ENCODE data around the gene TACR2.

TACR2 gene

DNA sequence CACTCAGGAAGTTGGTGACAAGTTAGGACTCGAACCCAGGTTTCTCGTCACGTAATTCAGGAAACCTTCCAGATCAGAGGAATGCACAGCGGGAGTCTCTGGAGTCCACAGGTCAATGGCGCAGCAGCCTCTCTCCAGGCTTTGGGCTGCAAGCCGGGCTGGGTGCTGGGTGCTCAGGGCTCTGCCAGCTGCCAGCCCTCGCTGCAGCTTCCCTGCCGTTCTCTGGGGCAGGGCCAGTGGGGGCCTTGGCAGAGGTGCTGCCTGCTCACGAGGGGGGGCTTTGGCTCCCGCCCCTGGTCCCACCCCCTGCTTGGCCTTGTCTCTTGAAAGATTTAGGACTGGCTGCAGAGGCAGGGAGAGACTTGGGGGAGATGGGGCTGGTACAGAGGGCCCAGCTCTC, at the start of gene TACR2:
TACR2 (minus strand) TSS at position 224 of the 400 bp plus-strand sequence. CDS start 595 bp downstream, outside the sequence.
- no peak for DNase-seq

- no peak for DNase-seq
Measured at GRCh38 chr10:69466158-69466490, 49.4 kb upstream of the TACR2 start.

GRCh38 chr10:69465457-69466157, 48.9 kb upstream of the TACR2 start:
- DNase-seq, result no peak

- peak in 1 of 2 experiments; percentile 14 for DNase-seq
Measured at GRCh38 chr10:69464801-69465401, 48.2 kb upstream of the TACR2 start.

DNA sequence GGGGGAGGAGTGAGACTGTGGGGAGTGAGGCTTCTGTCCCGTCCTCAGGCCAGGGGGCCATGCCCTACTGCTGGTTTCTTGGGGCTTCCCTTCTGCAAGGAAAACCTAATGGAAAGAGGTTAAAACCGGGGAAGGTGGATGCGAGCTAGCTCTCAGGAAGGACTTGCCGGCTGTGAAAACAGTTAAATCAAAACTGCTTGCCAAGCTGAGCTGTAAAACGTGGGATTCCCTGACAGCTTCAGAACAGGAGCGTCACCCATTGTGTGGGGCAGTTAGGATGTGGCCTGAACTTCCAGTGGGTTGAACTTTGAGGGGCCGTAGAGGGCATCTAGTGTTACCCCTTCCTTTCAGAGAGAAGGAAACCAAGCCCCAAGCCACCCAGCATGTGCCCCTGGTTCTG, 47.7 kb upstream of the TACR2 start:
- DNase-seq, result no peak

GRCh38 chr10:69463886-69464285, 47.2 kb upstream of the TACR2 start:
- DNase-seq, result no peak

DNA sequence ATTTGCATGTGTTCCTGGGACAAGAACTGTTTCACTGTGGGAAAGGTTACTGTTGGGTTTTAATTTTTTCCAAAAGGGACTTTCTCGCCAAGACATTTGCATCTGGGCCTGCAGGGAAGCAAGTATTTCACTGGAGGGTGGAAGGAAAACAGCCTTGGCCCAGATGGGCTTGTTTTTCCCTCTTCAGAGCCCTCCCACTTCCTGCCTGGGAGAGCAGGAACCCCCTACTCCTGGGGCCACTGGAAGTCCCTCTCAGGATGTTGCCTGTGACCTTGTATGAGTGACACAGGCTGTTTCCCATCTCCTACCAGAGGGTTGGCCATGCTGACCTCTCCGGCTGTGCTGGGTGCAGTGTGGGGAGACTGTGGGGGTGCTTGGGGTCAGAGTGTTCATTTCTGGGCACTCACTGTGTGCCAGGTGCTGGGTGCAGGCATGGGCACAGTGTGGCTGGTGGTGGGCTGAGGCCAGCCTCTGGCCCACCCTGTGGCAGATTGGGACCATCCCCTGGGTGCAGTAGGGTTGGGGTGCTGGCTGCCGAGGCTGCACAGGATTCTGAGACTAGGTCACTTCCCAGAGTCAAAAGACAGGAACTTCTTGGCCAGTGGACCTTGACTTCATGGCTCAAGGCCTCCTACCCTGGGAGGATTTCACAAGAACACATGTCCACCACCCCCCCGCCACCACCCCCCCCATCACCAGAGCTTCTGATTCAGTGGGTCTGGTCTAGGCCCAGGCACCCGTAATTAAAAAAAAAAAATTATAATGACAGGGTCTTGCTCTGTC, 44.7 kb upstream of the TACR2 start:
- DNase-seq, result no peak

- no peak for DNase-seq
Measured at GRCh38 chr10:69460576-69461242, 44.0 kb upstream of the TACR2 start.

GRCh38 chr10:69459893-69460575, 43.3 kb upstream of the TACR2 start:
- no peak for DNase-seq

GRCh38 chr10:69459101-69459790, 42.5 kb upstream of the TACR2 start:
- no peak for DNase-seq

DNA sequence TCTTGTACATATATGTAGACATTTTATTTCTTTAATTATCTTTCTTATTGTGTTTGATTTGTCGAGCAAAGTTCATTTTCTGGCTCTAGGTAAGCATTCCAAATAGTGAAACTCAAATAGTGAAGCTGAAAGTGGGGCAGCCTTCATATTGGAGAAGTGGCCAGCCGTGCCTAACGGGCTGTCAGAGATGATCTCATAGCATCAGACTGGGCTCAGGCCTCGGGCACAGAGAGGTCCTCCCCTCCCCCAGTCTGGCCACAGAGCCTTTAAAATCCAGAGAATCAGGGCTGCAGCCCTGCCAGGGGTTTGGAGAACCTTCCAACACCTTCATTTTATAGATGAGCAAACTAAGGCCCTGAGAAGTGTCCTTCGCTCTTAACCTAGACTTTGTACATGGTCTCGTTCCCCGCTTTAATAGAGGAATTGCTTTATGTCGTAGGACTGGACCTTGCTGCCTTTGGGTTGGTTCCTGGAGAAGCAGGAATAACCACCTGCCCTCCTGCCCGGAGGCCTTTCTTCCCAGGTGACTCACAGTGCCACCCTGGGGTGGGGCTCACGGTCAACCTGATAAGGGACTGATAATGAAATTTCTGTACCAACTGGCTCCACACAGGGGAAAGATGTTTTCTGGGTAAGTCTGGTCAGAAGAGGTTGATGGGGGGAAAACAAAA, 41.8 kb upstream of the TACR2 start:
- no peak for DNase-seq

DNA sequence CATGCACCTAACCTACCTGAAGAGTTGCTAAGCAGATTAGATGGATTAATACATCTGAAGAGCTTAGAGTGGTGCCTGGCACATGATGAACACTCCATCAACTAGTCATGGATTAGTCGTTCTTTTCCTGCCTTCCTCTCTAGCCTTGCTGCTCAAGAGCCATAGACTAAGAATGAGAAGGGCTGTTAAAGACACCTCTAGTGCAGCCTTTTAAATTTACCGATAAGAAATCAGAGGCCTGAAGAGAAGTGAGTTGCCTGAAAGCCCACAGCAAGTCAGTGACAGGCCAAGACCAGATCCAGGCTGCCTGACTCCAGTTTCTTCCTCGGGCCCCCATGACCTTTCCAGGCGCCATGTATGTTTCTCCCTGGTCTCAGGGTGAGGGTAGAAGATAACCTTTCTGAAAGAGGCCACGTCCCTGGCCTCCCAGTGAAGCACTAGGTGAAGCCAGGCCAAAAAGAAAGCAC, 41.1 kb upstream of the TACR2 start:
- no peak for DNase-seq

GRCh38 chr10:69456880-69457693, 40.4 kb upstream of the TACR2 start:
- no peak for DNase-seq

DNA sequence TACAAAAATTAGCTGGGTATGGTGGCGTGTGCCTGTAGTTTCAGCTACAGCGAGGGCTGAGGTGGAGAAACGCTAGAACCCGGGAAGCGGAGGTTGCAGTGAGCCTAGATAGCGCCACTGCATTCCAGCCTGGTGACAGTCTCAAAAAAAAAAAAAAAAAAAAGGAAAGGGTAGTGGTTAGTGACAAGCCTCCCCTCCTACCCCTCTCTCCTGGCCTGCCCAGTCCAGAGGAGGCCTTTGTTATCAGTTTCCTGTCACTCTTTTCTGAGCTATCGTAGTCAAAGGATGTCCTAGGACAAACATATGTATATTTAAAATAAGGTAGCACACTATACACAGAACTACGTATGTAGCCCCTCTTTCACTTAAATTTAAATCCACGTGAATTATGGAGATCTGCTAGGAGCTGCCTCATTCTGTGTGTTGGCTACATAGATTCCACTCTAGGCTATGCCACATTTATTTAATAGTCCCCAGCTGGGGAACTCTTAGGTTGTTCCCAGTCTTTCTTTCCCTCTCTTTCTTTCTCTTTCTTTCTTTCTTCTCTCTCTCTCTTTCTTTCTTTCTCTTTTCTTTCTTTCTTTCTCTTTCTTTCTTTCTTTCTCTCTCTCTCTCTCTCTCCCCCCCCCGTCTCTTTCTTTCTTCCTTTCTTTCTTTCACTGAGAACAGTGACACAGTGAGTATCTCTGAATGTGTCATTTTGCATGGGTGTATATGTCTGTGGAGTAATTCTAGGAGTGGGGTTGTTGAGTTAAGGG, 38.5 kb upstream of the TACR2 start:
- no peak for DNase-seq

DNA sequence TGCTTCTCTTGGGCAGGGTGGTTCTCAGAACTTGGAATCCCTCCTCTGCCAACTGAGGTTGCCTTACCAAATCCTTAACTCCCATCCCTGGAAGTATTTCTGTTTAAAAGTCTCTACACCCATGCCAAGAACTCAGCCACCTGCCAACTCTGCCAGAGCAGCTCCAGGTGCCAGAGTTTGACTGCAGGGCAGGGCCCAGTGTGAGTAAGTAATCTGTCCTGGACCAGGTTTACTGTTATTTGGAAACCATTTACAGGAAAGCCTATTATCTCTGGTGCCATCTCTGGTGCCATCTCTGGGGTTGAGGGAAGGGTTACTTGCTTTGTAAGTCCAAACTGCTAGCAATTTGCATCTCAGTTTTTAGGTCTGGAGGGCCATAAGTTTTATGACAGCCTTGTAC, 37.1 kb upstream of the TACR2 start:
- DNase-seq, result no peak

- DNase-seq, result no peak
Measured at GRCh38 chr10:69452676-69453415, 36.1 kb upstream of the TACR2 start.

GRCh38 chr10:69451784-69452251, 35.1 kb upstream of the TACR2 start:
- peak in 1 of 2 experiments; percentile 15 for DNase-seq

DNA sequence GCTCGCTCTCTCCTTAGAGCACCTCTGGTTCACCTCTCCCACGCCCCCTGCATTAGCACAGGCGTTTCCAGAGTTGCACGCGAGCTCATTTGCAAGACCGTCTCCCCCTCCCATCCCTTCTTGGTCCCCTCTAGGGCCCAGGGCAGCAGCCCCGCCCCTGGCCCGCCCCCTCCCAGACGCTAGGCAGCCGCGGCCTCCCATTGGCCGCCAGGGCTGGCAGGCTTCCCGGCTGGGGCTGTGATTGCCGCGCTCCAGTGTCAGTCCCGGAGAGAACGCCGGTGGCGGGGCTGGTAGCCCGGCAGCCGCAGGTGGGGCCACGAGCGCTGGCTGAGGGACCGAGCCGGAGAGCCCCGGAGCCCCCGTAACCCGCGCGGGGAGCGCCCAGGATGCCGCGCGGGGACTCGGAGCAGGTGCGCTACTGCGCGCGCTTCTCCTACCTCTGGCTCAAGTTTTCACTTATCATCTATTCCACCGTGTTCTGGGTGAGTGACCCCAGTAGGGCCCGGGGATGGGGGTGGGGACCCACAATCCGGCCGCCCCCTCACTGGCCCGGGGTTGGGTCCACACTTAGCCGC, 34.6 kb upstream of the TACR2 start, which contains the start of gene TSPAN15:
TSPAN15 (plus strand) TSS at position 257 of the 575 bp plus-strand sequence; CDS start at position 387, 130 bp downstream.
- DNase-seq, result peak; percentile 83 to 86
